Adipocyte (in vitro differentiated cells): ENCODE measurements around the gene ZNF22.

Source experiments
- DNase-seq: peaks from one replicate; pipeline ENCODE4 v3.0.0-alpha.2; 2015; ENCODE audit warnings: low read depth
- H3K27me3 ChIP-seq: replicated peaks from 2 replicates; pipeline ENCODE4 v1.7.0; 2013; ENCODE audit warnings: mild to moderate bottlenecking, low read length, moderate library complexity; ENCODE audit not compliant: control insufficient read depth, insufficient read depth
- H3K36me3 ChIP-seq: 2 replicates; pipeline ENCODE4 v1.7.0; 2013; ENCODE audit warnings: low read length, mild to moderate bottlenecking, moderate library complexity; ENCODE audit not compliant: control insufficient read depth, insufficient read depth, severe bottlenecking
- H3K4me1 ChIP-seq: 2 replicates; pipeline ENCODE4 v1.7.0; 2013; ENCODE audit warnings: mild to moderate bottlenecking, low read length, moderate library complexity; ENCODE audit not compliant: control insufficient read depth, insufficient read depth
- H3K4me3 ChIP-seq: 2 replicates; pipeline ENCODE4 v1.7.0; 2013; ENCODE audit warnings: mild to moderate bottlenecking, low read length, moderate library complexity
- H3K9ac ChIP-seq: 2 replicates; pipeline ENCODE4 v1.7.0; 2013; ENCODE audit warnings: mild to moderate bottlenecking, low read length, moderate library complexity
- H3K9me3 ChIP-seq: 2 replicates; pipeline ENCODE4 v1.7.0; 2013; ENCODE audit warnings: mild to moderate bottlenecking, low read length, moderate library complexity; ENCODE audit not compliant: control insufficient read depth

ZNF22 gene

DNA sequence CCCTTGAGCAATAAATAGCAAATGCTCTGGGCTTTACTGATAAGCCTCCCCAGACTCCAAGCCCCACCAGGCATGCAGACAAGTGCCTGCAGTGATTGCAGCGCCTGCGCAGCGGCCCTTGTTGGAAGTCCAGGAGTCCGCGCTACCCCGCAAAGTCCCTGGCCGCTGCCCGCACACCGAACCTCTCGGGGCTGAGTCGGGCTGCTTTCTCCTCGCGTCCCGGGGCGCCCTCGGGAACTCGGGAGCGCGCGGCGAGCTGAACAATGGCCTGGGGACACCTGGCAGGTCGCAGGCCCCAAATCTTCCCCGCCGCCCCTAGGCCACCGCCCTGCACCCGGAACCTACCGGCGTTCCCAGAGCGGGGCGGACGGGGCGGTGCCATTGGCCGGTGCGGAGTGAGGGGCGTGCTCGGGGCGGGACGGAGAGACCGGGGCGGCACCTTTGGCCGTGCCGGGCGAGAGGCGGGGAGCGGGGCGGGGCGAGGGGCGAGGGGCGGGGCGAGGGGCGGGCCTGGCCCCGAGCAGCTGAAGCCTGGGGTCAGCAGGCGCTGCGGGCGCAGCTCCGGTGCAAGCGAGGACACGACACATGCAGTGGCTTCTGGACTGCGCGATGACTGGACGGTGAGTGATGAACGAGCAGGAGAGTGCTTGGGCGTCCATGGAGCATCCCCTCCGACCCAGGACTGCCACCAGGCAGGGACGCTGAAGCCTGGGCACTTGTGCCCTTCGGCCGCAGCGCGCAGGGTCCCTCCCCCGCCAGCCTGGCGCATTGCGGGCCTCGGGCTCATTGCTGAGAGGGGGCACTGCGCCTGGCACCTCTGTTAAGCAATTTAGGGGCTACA lies 41.3 kb upstream of the ZNF22 start, which contains the start of gene RASSF4:
TSS of gene RASSF4 (plus strand) at position 556 of the 841 bp plus-strand sequence. CDS start 10,401 bp downstream, outside the sequence.
- peak; percentile 93 for DNase-seq
- peak within 1 kb of the TSS; percentile 90 for H3K9ac ChIP-seq
- peak within 1 kb of the TSS; percentile 88 for H3K4me3 ChIP-seq
- H3K9me3 ChIP-seq = no peaks in the 10 kb centered on the region
- peaks cover 82% of the 10 kb centered on the region for H3K4me1 ChIP-seq
- H3K36me3 ChIP-seq = no peaks in the 10 kb centered on the region
- H3K27me3 ChIP-seq = no peaks in the 10 kb centered on the region

DNA sequence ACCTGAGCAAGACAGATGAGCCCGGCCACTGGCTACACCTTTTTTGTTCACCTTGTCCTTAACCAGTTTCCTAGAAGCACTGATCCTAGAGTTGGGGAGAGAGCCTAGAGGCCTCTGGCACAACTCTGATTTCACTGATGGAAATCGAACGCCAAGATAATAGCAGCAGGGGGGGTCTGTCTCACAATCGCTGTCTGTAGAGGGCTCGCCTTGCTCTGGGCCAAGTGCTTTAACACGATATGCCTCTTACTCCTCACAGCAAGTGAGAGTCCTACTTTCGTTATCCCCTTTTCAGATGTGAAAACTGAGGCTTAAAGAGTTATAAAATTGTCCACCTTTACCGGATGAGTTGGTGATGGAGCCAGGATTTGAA lies 40.6 kb upstream of the ZNF22 start:
- H3K4me3 ChIP-seq = peak overlapping the region; percentile 88
- no peaks in the 10 kb centered on the region for H3K9me3 ChIP-seq
- no peaks in the 10 kb centered on the region for H3K36me3 ChIP-seq
- no peaks in the 10 kb centered on the region for H3K27me3 ChIP-seq
- H3K9ac ChIP-seq = peak overlapping the region; percentile 85
- peaks cover 88% of the 10 kb centered on the region for H3K4me1 ChIP-seq
- DNase-seq = no peak

DNA sequence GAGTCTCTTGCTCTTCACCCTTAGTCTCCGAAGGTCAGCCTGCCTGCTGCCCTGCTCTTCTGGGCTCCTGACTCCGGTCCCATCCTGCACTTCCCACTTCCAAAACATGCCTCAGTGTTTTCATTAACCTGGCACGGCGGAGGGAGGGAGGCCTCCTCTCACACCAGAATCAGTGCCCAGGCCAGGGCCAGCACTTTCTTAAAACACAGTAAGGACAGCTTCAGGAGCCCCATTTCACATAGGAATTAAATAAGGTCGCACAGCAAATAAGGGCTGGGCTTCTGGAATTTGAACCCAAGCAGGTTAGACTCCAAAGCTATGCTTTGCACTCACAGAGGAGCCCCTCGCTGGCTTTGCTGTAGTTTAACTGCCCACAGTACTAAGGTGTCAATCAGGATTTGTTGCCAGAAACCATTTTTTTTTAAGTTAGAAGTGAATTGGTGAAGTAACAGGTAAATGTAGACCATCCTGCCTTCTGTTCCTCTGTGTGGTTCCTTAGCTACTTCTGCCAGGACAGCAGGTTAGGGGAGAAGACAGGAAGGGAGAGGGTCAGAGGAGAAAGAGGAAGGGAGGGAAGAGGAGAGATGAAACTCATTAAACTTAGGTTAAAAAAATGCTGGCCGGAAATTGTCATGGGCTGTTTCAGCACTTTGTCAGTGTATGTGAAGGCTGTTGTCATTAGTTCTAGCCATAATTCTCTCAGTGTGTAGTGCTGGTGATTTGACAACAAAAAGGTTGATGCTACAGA lies 40.1 kb upstream of the ZNF22 start:
- no peaks in the 10 kb centered on the region for H3K27me3 ChIP-seq
- H3K36me3 ChIP-seq = no peaks in the 10 kb centered on the region
- peak overlapping the region; percentile 85 for H3K9ac ChIP-seq
- peaks cover 85% of the 10 kb centered on the region for H3K4me1 ChIP-seq
- no peaks in the 10 kb centered on the region for H3K9me3 ChIP-seq
- DNase-seq = no peak
- peak overlapping the region; percentile 88 for H3K4me3 ChIP-seq

DNA sequence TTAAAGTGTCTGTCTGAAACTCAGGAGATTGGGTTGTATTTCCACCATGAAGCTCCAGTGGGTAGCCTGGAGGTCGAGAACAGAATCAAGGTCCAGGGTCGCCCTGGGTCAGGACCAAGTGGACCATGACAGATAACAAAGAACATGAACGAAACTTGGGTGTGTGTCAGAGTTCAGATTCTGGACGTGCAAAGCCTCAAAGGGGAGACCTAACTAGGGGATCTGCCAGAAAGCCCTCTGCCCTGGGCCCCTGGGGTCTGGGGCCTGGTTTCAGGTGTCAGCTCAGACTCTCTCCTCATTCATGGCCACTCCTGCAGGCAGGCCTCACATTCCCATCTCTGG lies 39.5 kb upstream of the ZNF22 start:
- no peaks in the 10 kb centered on the region for H3K36me3 ChIP-seq
- peaks cover 85% of the 10 kb centered on the region for H3K4me1 ChIP-seq
- no peak for DNase-seq

DNA sequence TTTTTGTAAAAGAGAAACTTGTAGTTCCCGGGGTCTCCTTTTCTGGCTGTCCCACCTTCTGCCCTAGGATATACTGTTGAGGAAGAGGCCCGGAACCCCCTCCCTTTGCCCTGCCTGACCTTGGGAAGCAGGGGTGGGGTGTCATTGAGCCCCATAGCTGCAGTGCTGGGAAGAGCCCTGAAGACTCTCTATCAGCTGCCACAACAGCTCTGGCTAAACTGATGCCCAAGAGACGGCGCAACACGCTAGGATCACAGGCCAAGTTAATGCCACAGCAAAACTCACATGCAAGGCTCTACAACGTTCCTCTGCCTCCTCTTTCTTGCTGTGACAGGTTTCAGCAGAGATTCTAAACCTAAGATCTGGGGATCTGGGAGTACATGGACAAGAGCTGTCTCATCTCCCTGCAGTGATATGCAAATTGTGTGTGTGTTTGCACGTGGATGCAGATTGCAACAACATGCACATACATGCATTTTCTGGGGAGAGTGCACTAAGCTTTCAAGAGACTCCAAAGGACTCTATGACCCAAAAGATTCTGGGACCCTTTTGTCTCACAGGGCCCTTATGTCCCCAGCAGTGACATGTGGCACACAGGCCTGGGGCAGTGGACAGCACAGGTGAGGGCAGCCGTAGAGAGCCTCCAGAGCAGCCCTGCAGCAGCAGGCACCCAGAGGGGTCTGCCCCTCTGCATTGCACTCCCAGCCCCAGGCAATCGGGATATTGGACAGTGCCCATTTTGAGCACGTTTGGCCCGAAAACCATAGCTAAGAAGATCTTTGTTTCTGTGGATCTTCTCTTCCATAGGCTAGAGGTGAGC lies 38.6 kb upstream of the ZNF22 start:
- Histone ChIP-seq H3K9me3 (no peaks in the 10 kb centered on the region), H3K4me1 (peaks cover 85% of the 10 kb centered on the region)

More for the DNA sequence above, 39.5 kb upstream of the ZNF22 start:
- no peaks in the 10 kb centered on the region for H3K9me3 ChIP-seq
- H3K27me3 ChIP-seq = no peaks in the 10 kb centered on the region
- peak overlapping the region; percentile 85 for H3K9ac ChIP-seq
- peak overlapping the region; percentile 88 for H3K4me3 ChIP-seq

DNA sequence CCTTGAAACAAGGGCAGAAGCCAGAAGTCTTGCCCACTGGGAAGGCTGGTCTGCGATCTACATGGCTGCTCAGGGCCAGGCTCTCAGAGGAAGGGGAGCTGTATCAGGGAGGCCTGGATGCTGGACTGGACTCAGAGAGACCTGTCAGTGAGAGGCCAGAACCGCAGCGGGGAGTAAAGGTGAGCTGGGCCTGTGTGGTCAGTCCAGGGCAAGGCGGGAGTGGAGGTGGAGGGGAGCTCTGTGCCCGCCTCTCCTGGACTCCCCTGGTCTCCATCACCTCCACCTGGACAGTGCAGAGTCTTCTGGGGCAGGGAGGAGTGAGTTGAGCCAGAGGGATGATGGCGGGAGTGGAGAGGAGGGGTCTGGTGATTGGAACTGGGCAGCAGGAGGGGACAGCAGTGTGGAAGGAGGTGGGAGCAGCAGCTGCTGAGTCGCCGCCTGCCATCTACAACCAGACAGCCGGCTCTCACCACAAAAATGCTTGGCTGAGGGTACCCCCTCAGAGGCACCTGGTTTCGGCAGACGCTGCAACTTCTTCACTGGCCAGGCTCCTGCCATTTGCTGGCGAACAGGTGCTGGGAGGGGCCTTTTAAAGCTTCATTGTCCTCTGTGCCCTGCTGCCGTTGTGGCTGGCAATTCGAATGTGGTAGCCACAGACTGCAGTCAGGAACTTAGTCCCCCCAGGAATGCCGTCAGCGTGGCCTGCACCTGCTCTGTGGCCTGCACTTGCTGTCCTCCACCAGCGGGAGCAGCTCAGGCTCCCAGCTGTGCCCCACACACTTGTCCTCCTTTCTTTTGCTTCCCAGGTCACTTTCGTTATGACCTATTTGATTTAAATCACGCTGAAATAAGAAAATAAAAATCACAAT lies 37.6 kb upstream of the ZNF22 start:
- H3K9ac ChIP-seq = peak overlapping the region; percentile 67
- H3K27me3 ChIP-seq = no peaks in the 10 kb centered on the region
- no peaks in the 10 kb centered on the region for H3K36me3 ChIP-seq
- no peak for DNase-seq
- peak overlapping the region; percentile 88 for H3K4me3 ChIP-seq
- no peaks in the 10 kb centered on the region for H3K9me3 ChIP-seq
- H3K4me1 ChIP-seq = peaks cover 85% of the 10 kb centered on the region

More for the DNA sequence above, 38.6 kb upstream of the ZNF22 start:
- no peaks in the 10 kb centered on the region for H3K27me3 ChIP-seq
- H3K9ac ChIP-seq = peak overlapping the region; percentile 85
- peak overlapping the region; percentile 88 for H3K4me3 ChIP-seq
- H3K36me3 ChIP-seq = no peaks in the 10 kb centered on the region
- no peak for DNase-seq

DNA sequence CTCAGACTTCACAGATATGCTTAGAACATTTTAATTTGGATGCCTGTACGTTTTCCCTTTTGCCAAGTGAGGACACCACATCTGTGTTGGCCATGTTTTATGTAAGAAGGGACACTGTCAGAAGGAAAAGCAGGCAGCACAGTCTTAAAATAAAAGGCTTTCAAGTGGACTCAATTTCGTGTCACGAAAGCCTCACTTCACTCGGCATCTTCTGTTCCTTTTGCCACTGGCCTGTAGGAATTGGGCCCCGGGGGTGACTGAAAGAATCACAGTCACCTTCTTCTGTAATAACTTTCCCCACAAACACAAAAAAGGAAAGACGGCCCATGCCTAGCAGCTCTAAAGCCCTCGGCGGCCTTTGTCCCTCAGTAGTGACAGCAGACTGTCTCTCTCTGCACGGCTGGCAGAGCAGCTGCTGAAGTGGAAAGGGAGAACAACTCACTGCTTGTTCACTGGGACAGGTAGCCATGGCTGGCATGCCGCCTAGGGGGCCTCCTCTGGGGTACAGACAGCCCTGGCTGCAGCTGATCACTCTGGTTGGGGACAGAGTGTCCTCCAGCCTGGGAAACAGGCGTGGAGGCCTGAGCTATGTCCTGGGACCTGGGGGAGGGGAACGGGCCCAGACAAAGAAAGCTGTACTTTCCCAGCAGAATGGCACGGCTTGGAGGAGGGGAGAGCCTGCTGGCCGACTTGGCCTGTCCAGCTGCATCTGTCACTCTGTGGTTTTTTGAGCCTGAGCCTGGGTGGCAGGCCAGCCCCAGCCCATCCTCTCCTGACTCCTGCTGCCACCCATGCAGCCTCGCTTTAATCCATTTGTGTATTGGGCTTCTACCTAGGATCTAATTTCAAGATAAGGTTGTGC lies 36.7 kb upstream of the ZNF22 start:
- DNase-seq = peak; percentile 22
- Histone ChIP-seq H3K36me3 (no peaks in the 10 kb centered on the region), H3K4me3 (peak overlapping the region; percentile 49), H3K9me3 (no peaks in the 10 kb centered on the region), H3K4me1 (peaks cover 86% of the 10 kb centered on the region), H3K27me3 (no peaks in the 10 kb centered on the region), H3K9ac (peak overlapping the region; percentile 67)

DNA sequence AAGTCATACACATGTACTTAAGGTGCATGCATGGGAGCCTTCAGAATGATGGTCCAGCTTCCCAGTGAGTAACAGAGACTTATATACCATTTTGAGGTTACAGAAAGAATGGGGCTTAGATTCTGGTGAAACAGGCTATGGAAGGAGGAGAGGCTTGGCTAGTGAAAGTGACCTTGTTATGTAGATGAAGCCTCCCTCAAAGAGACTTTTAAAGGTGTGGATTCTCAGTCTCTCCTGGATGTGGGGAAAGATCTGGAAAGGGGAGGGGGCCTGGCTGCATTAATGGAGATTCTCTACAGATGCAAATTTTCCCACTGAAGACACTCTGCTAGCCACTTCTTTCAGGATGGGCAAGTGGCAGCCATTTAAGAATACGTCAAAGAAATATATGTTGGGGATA lies 35.6 kb upstream of the ZNF22 start:
- no peak overlapping the region for H3K4me3 ChIP-seq

DNA sequence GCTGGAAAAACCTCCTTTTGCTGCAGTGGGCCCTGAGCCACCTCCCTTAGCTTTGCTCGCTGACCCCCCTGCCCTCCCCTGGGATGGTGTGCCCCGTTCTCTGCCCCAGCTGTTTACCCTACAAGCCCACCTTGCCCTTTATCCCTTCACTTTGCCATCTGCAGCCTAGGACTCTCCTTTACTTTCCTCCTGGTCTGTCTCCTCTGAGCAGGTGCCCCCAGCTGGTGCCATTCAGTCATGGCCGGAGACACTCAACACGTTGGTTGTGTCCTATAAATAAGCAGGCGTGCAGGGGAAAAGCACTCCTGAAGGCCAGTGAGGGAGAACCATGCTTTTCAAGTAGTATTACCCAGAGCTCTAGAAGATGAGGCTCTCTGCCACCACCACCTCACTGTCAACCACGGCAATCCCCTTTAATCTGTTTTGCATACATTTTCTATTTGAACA lies 35.0 kb upstream of the ZNF22 start:
- H3K4me1 ChIP-seq = peaks cover 82% of the 10 kb centered on the region
- H3K27me3 ChIP-seq = no peaks in the 10 kb centered on the region
- H3K4me3 ChIP-seq = no peak overlapping the region
- H3K9me3 ChIP-seq = no peaks in the 10 kb centered on the region
- H3K36me3 ChIP-seq = peaks cover 13% of the 10 kb centered on the region
- no peak for DNase-seq
- no peak overlapping the region for H3K9ac ChIP-seq

More for the DNA sequence above, 35.6 kb upstream of the ZNF22 start:
- Histone ChIP-seq H3K36me3 (peaks cover 7% of the 10 kb centered on the region), H3K27me3 (no peaks in the 10 kb centered on the region), H3K9me3 (no peaks in the 10 kb centered on the region), H3K9ac (peak overlapping the region; percentile 67), H3K4me1 (peaks cover 88% of the 10 kb centered on the region)
- DNase-seq = no peak
